DLD1 (cell line): Measurements from ENCODE around the gene RNF180.

Source experiments
- in situ Hi-C: cut with HindIII; loops from 2 replicates; pipeline ENCODE4 v1.10.0; 2017; ENCODE audit warnings: low sequenced_read_pairs

The RNF180 gene, protein sequence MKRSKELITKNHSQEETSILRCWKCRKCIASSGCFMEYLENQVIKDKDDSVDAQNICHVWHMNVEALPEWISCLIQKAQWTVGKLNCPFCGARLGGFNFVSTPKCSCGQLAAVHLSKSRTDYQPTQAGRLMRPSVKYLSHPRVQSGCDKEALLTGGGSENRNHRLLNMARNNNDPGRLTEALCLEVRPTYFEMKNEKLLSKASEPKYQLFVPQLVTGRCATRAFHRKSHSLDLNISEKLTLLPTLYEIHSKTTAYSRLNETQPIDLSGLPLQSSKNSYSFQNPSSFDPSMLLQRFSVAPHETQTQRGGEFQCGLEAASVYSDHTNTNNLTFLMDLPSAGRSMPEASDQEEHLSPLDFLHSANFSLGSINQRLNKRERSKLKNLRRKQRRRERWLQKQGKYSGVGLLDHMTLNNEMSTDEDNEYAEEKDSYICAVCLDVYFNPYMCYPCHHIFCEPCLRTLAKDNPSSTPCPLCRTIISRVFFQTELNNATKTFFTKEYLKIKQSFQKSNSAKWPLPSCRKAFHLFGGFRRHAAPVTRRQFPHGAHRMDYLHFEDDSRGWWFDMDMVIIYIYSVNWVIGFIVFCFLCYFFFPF

GRCh38 chr5:64165500-64166200, at the start of gene RNF180:
RNF180 (plus strand) TSS chr5:64165843; CDS start chr5:64200808, 34,965 bp downstream.
- in situ Hi-C loops: no loop called here

DNA sequence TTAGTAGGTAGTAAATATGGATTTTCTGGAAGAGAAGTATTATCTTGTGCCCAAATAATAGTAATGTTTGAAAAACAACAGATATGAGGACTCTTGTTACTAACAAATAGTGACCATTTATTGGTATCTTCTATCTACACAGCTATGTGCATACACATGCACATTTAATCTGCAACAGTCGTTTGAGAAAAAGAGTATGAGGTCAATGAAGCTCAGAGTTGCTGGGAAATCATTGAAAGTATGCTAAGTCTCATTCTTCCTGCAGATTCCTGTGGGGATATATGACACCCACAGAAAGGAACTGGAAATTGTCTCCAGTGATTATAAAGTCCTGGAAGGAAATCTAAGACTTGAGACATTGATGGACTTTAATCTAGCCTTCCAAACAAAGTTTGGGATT, 40.1 kb upstream of the RNF180 start:
- in situ Hi-C loops: no loop called here

GRCh38 chr5:64126202-64126741, 39.4 kb upstream of the RNF180 start:
- in situ Hi-C loops: no loop called here

DNA sequence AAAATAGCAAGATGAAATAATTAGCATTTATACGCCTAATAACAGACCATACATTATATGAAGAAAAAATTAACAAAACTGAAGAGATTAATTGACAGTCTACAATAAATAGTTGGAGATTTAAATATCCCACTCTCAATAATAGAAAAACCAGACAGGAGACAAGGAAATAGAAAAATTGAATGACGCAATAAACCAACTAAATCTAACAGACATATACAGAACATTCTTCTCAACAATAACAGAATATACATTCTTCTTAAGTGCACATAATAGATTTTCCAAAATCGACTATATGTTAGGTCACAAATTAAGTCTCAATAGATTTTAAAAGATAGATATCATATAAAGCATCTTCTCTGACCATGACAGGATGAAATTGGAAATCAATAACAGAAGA, 25.6 kb upstream of the RNF180 start:
- in situ Hi-C loops: no loop called here

DNA sequence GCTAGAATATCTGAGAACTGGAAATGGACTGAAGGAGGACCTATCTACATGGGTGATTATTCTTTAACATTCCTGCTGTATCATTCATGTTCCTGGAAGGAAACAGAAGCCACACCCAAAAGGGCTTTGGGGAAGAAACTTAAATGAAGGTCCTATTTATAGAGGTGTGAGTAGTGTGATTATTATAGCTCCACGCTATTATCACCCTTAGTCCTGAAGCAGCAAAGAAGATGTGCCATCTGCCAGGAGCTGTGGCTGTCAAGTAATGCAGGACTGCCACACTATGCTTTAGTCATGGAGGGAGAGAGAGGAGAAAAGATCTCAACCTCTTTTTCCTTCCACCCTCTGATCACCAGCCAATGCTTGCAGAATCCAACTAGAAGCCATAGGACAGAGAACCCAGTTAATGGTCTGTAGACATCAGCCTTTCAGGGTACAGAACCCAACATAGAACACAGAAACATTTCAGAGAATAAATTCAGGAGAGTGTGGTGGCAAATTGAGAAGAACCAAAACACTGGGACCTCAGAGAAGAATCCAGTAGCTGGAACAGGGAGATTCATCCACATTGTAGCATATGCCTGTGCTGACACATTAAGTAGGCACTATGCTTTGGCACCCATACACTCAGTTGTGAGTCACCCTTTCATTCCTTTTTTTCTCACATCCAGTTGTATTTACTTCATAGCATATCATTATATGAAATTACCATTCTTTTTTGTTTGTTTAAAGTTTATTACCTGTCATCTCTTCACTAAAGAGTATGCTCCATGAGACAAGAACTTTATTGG, 21.0 kb upstream of the RNF180 start:
- in situ Hi-C loops: no loop called here

GRCh38 chr5:64145216-64145895, 20.3 kb upstream of the RNF180 start:
- in situ Hi-C loops: no loop called here

- in situ Hi-C loops: no loop called here
Measured at GRCh38 chr5:64147379-64147778, 18.3 kb upstream of the RNF180 start.

DNA sequence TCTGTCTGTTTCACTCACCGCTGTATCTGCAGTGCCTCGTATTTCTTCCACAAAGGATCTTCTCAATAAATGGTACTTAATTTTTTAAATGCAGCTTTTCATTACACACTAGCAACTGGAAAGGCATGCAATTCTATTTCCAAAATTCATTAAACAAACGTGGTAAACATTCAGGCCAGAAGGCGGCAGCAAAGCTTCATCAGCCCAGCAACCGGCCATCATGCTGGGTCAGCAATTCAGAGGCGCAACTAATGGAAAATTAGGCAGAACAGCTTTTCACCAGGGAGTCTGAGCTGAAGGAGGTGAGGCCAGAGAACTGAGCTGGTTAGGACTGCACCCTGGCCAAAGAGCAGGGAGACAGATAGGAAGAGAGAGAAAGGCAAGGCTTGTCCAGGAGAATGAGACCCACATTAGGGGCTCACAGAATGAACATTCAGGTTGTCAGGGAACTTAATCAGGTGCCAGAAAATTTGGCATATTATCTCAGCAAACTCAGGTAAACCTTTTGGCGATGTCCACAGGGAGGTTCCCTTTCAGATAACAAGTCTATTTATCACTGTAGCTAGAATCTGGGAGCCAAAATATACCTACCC, 17.7 kb upstream of the RNF180 start:
- in situ Hi-C loops: no loop called here

DNA sequence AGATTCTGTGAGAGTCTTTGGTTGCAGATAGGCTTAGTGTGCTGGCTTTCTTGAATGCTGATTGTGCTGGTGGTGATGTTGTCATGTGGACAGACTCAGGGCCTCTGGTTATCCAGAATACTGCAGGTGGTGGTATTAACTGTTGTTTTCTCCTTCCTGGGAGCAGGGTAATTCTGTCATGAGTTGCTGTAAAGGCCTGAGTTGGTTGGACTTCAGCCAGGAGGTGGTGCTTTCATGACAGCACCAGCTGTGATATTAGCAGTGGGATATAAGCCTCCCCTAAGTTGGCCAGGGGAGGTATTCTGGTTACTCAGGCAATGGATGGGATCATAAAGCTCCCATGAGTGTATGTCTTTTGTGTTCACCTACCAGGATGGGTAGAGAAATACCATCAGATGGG, 16.4 kb upstream of the RNF180 start:
- in situ Hi-C loops: no loop called here

DNA sequence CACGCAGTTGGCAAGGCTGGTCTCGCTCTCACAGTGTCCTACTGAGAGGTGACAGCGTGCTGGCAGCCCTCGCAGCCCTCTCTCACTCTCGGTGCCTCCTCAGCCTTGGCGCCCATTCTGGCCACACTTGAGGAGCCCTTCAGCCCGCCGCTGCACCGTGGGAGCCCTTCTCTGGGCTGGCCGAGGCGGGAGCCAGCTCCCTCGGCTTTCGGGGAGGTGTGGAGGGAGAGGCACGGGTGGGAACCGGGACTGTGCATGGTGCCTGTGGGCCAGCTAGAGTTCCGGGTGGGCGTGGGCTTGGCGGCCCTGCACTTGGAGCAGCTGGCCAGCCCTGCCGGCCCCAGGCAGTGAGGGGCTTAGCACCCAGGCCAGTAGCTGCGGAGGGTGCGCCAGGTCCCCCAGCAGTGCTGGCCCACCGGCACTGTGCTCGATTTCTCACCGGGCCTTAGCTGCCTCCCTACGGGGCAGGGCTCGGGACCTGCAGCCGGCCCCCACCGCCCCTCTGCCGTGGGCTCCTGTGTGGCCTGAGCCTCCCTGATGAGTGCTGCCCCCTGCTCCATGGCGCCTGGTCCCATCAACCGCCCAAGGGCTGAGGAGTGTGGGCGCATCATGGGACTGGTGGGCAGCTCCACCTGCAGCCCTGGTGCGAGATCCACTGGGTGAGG, 15.7 kb upstream of the RNF180 start:
- in situ Hi-C loops: no loop called here

DNA sequence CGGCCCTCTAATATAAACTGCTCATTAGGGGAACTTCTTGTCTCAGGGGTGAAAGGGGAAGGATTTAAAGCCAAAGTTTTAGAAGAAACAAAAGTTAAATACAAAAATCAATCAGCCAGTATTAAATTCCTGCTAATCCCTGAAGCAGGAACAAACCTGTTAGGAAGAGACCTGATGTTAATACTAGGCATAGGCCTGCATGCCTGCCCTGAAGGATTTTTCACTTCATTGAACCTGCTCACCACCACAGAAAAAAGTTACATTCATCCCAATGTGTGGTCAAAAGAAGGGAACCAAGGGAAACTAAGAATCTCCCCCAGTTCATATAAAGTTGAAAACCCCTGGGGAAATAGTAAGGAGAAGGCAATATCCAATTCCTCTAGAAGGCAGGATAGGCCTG, 9.4 kb upstream of the RNF180 start:
- in situ Hi-C loops: no loop called here

DNA sequence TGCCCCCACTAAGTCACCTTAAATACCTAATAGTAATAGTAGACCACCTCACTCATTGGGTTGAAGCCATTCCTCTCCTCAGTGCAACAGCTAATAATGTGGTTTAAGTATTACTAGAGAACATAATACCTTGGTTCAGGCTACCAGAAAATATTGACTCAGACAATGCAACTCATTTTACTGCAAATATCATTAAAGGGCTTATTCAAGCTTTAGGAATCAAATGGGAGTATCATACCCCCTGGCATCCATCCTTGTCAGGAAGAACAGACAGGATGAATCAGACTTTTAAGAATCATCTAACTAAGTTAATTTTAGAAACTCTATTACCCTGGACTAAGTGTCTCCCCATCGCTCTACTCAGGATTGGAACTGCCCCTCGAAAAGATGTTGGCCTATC, 6.8 kb upstream of the RNF180 start:
- in situ Hi-C loops: no loop called here

GRCh38 chr5:64160201-64160600, 5.4 kb upstream of the RNF180 start:
- in situ Hi-C loops: no loop called here

DNA sequence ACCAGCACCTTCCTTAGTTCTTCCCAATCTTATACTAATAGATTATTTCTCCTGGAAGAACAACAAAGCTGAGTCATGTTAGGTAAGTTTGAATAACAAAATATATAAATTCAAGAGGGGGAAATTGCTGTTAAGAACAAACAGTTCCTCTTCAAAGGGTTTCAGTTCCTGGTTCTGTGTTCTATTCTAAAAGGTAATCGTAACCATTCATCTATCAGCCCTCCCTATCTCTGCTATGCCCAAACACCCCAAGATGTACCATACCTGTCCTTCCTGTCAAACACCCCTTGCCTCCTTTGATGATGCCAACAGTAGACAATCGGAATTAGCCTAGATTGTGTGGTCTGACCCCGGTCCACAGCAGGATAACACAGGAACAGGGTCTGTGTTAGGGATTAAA, 4.2 kb upstream of the RNF180 start:
- in situ Hi-C loops: no loop called here

DNA sequence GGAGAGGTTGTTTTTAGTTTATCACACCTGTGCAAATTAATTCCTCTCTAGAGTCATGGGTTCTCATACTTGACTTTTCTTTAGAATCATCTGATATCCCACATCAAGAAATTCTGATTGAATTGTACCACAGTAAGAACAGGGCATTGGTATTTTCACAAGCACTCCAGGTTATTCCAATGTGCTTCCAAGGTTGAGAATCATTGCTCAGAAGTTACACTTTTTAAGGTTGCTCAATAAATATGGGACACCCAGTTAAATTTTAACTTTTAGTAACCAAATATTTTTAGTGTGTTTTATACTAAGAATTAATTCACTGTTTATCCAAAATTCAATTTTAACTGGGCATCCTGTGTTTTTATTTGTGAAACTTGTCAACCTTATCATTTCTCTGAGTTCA, 2.5 kb upstream of the RNF180 start:
- in situ Hi-C loops: no loop called here

GRCh38 chr5:64163746-64164145, 1.9 kb upstream of the RNF180 start:
- in situ Hi-C loops: no loop called here

- in situ Hi-C loops: no loop called here
Measured at GRCh38 chr5:64164166-64164565, 1.5 kb upstream of the RNF180 start.

GRCh38 chr5:64165160-64165499, 513 bp upstream of the RNF180 start:
- in situ Hi-C loops: no loop called here

GRCh38 chr5:64166201-64166959, 737 bp downstream of the RNF180 start:
- in situ Hi-C loops: no loop called here
